ENCODE results near the gene HNRNPA0. TPM values are rescaled to one million over a fixed set of nuclear protein-coding genes. Genes with fewer than 3 reads are reported as not detected.
A peak's percentile ranks its signal among the peaks of the same experiment; 100 is the strongest.

HNRNPA0 gene
- total RNA-seq, 1 donor from 2014 or later, result 10.5 TPM

GRCh38 chr5:137754961-137755762 lies 999 bp upstream of the HNRNPA0 start:
- DNase-seq (ENCODE audit: low read depth), result no peak

GRCh38 chr5:137753691-137754187 lies 424 bp downstream of the HNRNPA0 start:
- no peak for DNase-seq (ENCODE audit: low read depth)

- peak; percentile 30 for DNase-seq (ENCODE audit: low read depth)
Measured at GRCh38 chr5:137752905-137753690, 1.1 kb downstream of the HNRNPA0 start.

GRCh38 chr5:137751869-137752491 lies 2.2 kb downstream of the HNRNPA0 start:
- DNase-seq (ENCODE audit: low read depth), result peak; percentile 75

- DNase-seq (ENCODE audit: low read depth), result no peak
Measured at GRCh38 chr5:137750436-137750835, 3.7 kb downstream of the HNRNPA0 start.

- no peak for DNase-seq (ENCODE audit: low read depth)
Measured at GRCh38 chr5:137747848-137748247, 6.3 kb downstream of the HNRNPA0 start.

- peak; percentile 85 for DNase-seq (ENCODE audit: low read depth)
Measured at GRCh38 chr5:137743031-137743640, 11.0 kb downstream of the HNRNPA0 start.

- no peak for DNase-seq (ENCODE audit: low read depth)
Measured at GRCh38 chr5:137741718-137742117, 12.4 kb downstream of the HNRNPA0 start.

GRCh38 chr5:137739737-137740136 lies 14.4 kb downstream of the HNRNPA0 start:
- no peak for DNase-seq (ENCODE audit: low read depth)

- no peak for DNase-seq (ENCODE audit: low read depth)
Measured at GRCh38 chr5:137738947-137739346, 15.2 kb downstream of the HNRNPA0 start.

GRCh38 chr5:137737349-137738131 lies 16.6 kb downstream of the HNRNPA0 start:
- no peak for DNase-seq (ENCODE audit: low read depth)

GRCh38 chr5:137736496-137736895 lies 17.7 kb downstream of the HNRNPA0 start:
- DNase-seq (ENCODE audit: low read depth), result no peak

GRCh38 chr5:137735555-137736284 lies 18.4 kb downstream of the HNRNPA0 start, which contains the start of gene KLHL3:
Gene KLHL3, minus strand, starts transcription at chr5:137736089. Its CDS starts 443 bp downstream, at chr5:137735646.
- DNase-seq (ENCODE audit: low read depth), result peak; percentile 34

GRCh38 chr5:137734962-137735554 lies 19.1 kb downstream of the HNRNPA0 start:
- no peak for DNase-seq (ENCODE audit: low read depth)

- no peak for DNase-seq (ENCODE audit: low read depth)
Measured at GRCh38 chr5:137734331-137734730, 19.8 kb downstream of the HNRNPA0 start.

- DNase-seq (ENCODE audit: low read depth), result no peak
Measured at GRCh38 chr5:137733922-137734321, 20.2 kb downstream of the HNRNPA0 start.

GRCh38 chr5:137733006-137733405 lies 21.2 kb downstream of the HNRNPA0 start:
- DNase-seq (ENCODE audit: low read depth), result no peak

- DNase-seq (ENCODE audit: low read depth), result no peak
Measured at GRCh38 chr5:137731176-137731575, 23.0 kb downstream of the HNRNPA0 start.

- no peak for DNase-seq (ENCODE audit: low read depth)
Measured at GRCh38 chr5:137730336-137730735, 23.8 kb downstream of the HNRNPA0 start.

Measured in myocyte (in vitro differentiated cells).